ENCODE results near the gene POU3F1.

POU3F1 gene

GRCh38 chr1:38072858-38073257 is 26.3 kb upstream of the POU3F1 start:
- no peak for DNase-seq

- peak; percentile 59 for DNase-seq
These were observed 25.0 kb upstream of the POU3F1 start for GRCh38 chr1:38071312-38072256.

- no peak for DNase-seq
These were observed 22.4 kb upstream of the POU3F1 start for GRCh38 chr1:38068980-38069340.

- DNase-seq, result peak; percentile 51
These were observed 21.8 kb upstream of the POU3F1 start for GRCh38 chr1:38068220-38068979.

- DNase-seq, result no peak
These were observed 17.8 kb upstream of the POU3F1 start for GRCh38 chr1:38064197-38064903.

GRCh38 chr1:38063616-38064015 is 17.0 kb upstream of the POU3F1 start:
- no peak for DNase-seq

- DNase-seq, result no peak
These were observed 16.0 kb upstream of the POU3F1 start for GRCh38 chr1:38062361-38063288.

- no peak for DNase-seq
These were observed 15.3 kb upstream of the POU3F1 start for GRCh38 chr1:38061883-38062328.

GRCh38 chr1:38061290-38061689 is 14.7 kb upstream of the POU3F1 start:
- DNase-seq, result no peak

GRCh38 chr1:38060498-38060897 is 13.9 kb upstream of the POU3F1 start:
- peak; percentile 41 for DNase-seq

GRCh38 chr1:38059635-38060250 is 13.2 kb upstream of the POU3F1 start:
- no peak for DNase-seq

- DNase-seq, result no peak
These were observed 9.4 kb upstream of the POU3F1 start for GRCh38 chr1:38055965-38056364.

GRCh38 chr1:38055398-38055797 is 8.8 kb upstream of the POU3F1 start:
- no peak for DNase-seq

- no peak for DNase-seq
These were observed 7.0 kb upstream of the POU3F1 start for GRCh38 chr1:38053416-38054091.

- DNase-seq, result no peak
These were observed 6.3 kb upstream of the POU3F1 start for GRCh38 chr1:38052750-38053415.

- DNase-seq, result no peak
These were observed 4.5 kb upstream of the POU3F1 start for GRCh38 chr1:38051079-38051543.

- DNase-seq, result no peak
These were observed 3.9 kb upstream of the POU3F1 start for GRCh38 chr1:38050397-38051078.

- no peak for DNase-seq
These were observed 1.1 kb upstream of the POU3F1 start for GRCh38 chr1:38047603-38048141.

GRCh38 chr1:38046884-38047602 is 450 bp upstream of the POU3F1 start:
- peak; percentile 91 for DNase-seq

Measured in hematopoietic multipotent progenitor cell treated with erythropoietin and hydrocortisone succinate and interleukin-3 and kit ligand, for 4 days (in vitro differentiated cells).